Prostate gland (tissue), 2 donors: ENCODE results near the gene RSPRY1. TPM values are rescaled to one million over a fixed set of nuclear protein-coding genes. Genes with fewer than 3 reads are reported as not detected.

ENCODE experiments used
- DNase-seq: peaks from one replicate; pipeline ENCODE4 v3.0.0-alpha.2; 2019; ENCODE audit warnings: low spot score
- H3K27ac ChIP-seq, 2 donors: fragments of 200-600 bp; sonication (generic); 2 replicates each; pipeline ENCODE4 v1.5.1; 2017 to 2019
- H3K27me3 ChIP-seq: fragments of 200-600 bp; sonication (generic); replicated peaks from 2 replicates; pipeline ENCODE4 v1.5.1; 2019; ENCODE audit not compliant: insufficient read depth
- H3K36me3 ChIP-seq, 2 donors: fragments of 200-600 bp; sonication (generic); 1 replicate in 1 of 2; 2 replicates in 1 of 2; pipeline versions ENCODE4 v1.5.1 to v1.8.1; 2017 to 2019
- H3K4me1 ChIP-seq: fragments of 200-600 bp; sonication (generic); replicated peaks from 2 replicates; pipeline ENCODE4 v1.5.1; 2019
- H3K4me3 ChIP-seq, 2 donors: fragments of 200-600 bp; sonication (generic); 2 replicates each; pipeline ENCODE4 v1.5.1; 2017 to 2019
- H3K9me3 ChIP-seq: fragments of 200-600 bp; sonication (generic); 2 replicates; pipeline ENCODE4 v1.5.1; 2017
- CTCF ChIP-seq, 4 experiments: fragments of 200-600 bp in 2 of 4; fragments of 450-650 bp in 2 of 4; sonication (generic) in 2 of 4; IDR thresholded peaks; 1 replicate in 3 of 4; 2 replicates in 1 of 4; pipeline ENCODE4 v1.5.1; 2016 to 2019; ENCODE audit warnings: antibody characterized with exemption in 4 of 4, mild to moderate bottlenecking in 2 of 4, moderate library complexity in 2 of 4
- POLR2A ChIP-seq: fragments of 450-650 bp; IDR thresholded peaks from one replicate; pipeline ENCODE4 v1.6.1; 2016; ENCODE audit warnings: antibody characterized with exemption, mild to moderate bottlenecking
- POLR2AphosphoS5 ChIP-seq: sonication (generic); formaldehyde crosslinking; IDR thresholded peaks from one replicate; pipeline ENCODE4 v1.6.1; 2017; ENCODE audit warnings: antibody characterized with exemption
- WGBS: methylation state at CpG from one replicate; pipeline ENCODE4 v1.1.5; 2018; 5-methylcytosine and 5-hydroxymethylcytosine counted together
- intact Hi-C: fragments of 100-400 bp; cut with DNase I; formaldehyde crosslinking; loops from one replicate; pipeline ENCODE4 v1.14.2; 2022
- total RNA-seq, 2 donors: library from RNA; depleted of rRNA; stranded (reverse); fragments of >200 nt; gene quantifications; one replicate each; pipeline ENCODE4 v1.1.0, GENCODE V29; 2016

RSPRY1 gene
- total RNA-seq, 2 donors from 2014 or later: 35.8 to 45.3 TPM

- H3K27ac ChIP-seq: peak overlapping the region in 1 of 2 donors; percentile 15
- H3K27me3 ChIP-seq: no peaks in the 10 kb centered on the region
- no peak for DNase-seq
- peaks cover 9% of the 10 kb centered on the region for H3K4me1 ChIP-seq
- 76% methylated on average over 14 of the region's 17 CpGs for WGBS
- TF ChIP-seq CTCF (IDR thresholded peaks at IDR 0.05) (no peak), POLR2A (no peak), POLR2AphosphoS5 (no peak)
- H3K4me3 ChIP-seq: no peak overlapping the region
- no peaks in the 10 kb centered on the region for H3K36me3 ChIP-seq
- H3K9me3 ChIP-seq: no peaks in the 10 kb centered on the region
- intact Hi-C loops: no loop called here
Observed at GRCh38 chr16:57262841-57263540, 76.9 kb downstream of the RSPRY1 start.

GRCh38 chr16:57263541-57264351 lies 77.6 kb downstream of the RSPRY1 start:
- Histone ChIP-seq H3K27ac (peak overlapping the region; percentile 1 to 76), H3K4me1 (peaks cover 9% of the 10 kb centered on the region), H3K27me3 (no peaks in the 10 kb centered on the region), H3K36me3 (no peaks in the 10 kb centered on the region), H3K9me3 (no peaks in the 10 kb centered on the region), H3K4me3 (no peak overlapping the region)
- 73% methylated on average over 14 of the region's 18 CpGs for WGBS
- TF ChIP-seq CTCF (IDR thresholded peaks at IDR 0.05): no peak
- TF ChIP-seq POLR2A: no peak
- TF ChIP-seq POLR2AphosphoS5: no peak
- DNase-seq: no peak
- intact Hi-C loops: no loop called here

GRCh38 chr16:57264381-57264780 lies 78.3 kb downstream of the RSPRY1 start:
- Histone ChIP-seq H3K9me3 (no peaks in the 10 kb centered on the region), H3K27me3 (no peaks in the 10 kb centered on the region), H3K36me3 (no peaks in the 10 kb centered on the region), H3K27ac (peak overlapping the region; percentile 76 to 79), H3K4me3 (no peak overlapping the region), H3K4me1 (peaks cover 9% of the 10 kb centered on the region)
- 88% methylated on average over 8 of the region's 8 CpGs for WGBS
- TF ChIP-seq POLR2A (no peak), POLR2AphosphoS5 (no peak), CTCF (IDR thresholded peaks at IDR 0.05) (no peak)
- DNase-seq: no peak
- intact Hi-C loops: no loop called here

GRCh38 chr16:57264950-57265371 lies 78.8 kb downstream of the RSPRY1 start:
- Histone ChIP-seq H3K36me3 (no peaks in the 10 kb centered on the region), H3K4me1 (peaks cover 9% of the 10 kb centered on the region), H3K9me3 (no peaks in the 10 kb centered on the region), H3K27me3 (no peaks in the 10 kb centered on the region), H3K27ac (peak overlapping the region; percentile 76 to 79), H3K4me3 (no peak overlapping the region)
- TF ChIP-seq POLR2A (no peak), POLR2AphosphoS5 (peak; percentile 74), CTCF (IDR thresholded peaks at IDR 0.05) (peak in 1 of 4 experiments; percentile 10)
- 53% methylated on average over 11 of the region's 11 CpGs for WGBS
- intact Hi-C loops: no loop called here
- DNase-seq: peak; percentile 77
